Lower leg skin (tissue), 4 donors: ENCODE measurements around the gene NTSR1. TPM values are rescaled to one million over a fixed set of nuclear protein-coding genes. Genes with fewer than 3 reads are reported as not detected.

Experiments
- DNase-seq, 2 donors: peaks; one replicate each; pipeline ENCODE4 v3.0.0-alpha.2; 2019; ENCODE audit warnings: low spot score in 2 of 2
- H3K4me3 ChIP-seq: fragments of 200-600 bp; sonication (generic); 2 replicates; pipeline ENCODE4 v1.5.1; 2017; ENCODE audit warnings: mild to moderate bottlenecking, low read depth; ENCODE audit not compliant: poor library complexity, severe bottlenecking
- CTCF ChIP-seq, 3 donors: fragments of 450-650 bp; IDR thresholded peaks; one replicate each; pipeline ENCODE4 v1.5.1; 2016; ENCODE audit warnings: antibody characterized with exemption in 3 of 3, mild to moderate bottlenecking in 3 of 3, moderate library complexity in 2 of 3
- POLR2A ChIP-seq, 2 donors: fragments of 450-650 bp; IDR thresholded peaks; one replicate each; pipeline ENCODE4 v1.6.1; 2016 to 2017; ENCODE audit warnings: antibody characterized with exemption in 2 of 2, mild to moderate bottlenecking in 1 of 2, moderate library complexity in 1 of 2
- WGBS, 2 donors: methylation state at CpG; one replicate each; pipeline ENCODE4 v1.1.5; 2018; 5-methylcytosine and 5-hydroxymethylcytosine counted together
- intact Hi-C: fragments of 100-400 bp; cut with DNase I; formaldehyde crosslinking; loops from one replicate; pipeline ENCODE4 v1.15.0; 2023; ENCODE audit warnings: low total_unique reads
- total RNA-seq, 4 donors: library from RNA; depleted of rRNA; stranded (reverse); fragments of >200 nt; gene quantifications; one replicate each; pipeline ENCODE4 v1.1.0, GENCODE V29; 2016

NTSR1 gene
- total RNA-seq, 4 donors from 2014 or later = 0.07 to 0.61 (median 0.13) TPM; not detected in 1

GRCh38 chr20:62748311-62748710, 39.7 kb downstream of the NTSR1 start:
- 62 to 91% methylated on average over 2 of the region's 2 CpGs for WGBS, 2 donors
- TF ChIP-seq POLR2A (IDR thresholded peaks at IDR 0.05) (no peak), CTCF (IDR thresholded peaks at IDR 0.05) (no peak)
- intact Hi-C loops = no loop called here
- DNase-seq = no peak
- H3K4me3 ChIP-seq = no peak overlapping the region

GRCh38 chr20:62749851-62750445, 41.3 kb downstream of the NTSR1 start:
- no peak for TF ChIP-seq CTCF (IDR thresholded peaks at IDR 0.05)
- no peak for TF ChIP-seq POLR2A (IDR thresholded peaks at IDR 0.05)
- WGBS, 2 donors = 82 to 88% methylated on average over 27 of the region's 27 CpGs
- DNase-seq = no peak
- intact Hi-C loops = no loop called here
- no peak overlapping the region for H3K4me3 ChIP-seq

- intact Hi-C loops = no loop called here
- 73 to 76% methylated on average over 12 of the region's 14 CpGs for WGBS, 2 donors
- DNase-seq = no peak
- H3K4me3 ChIP-seq = no peak overlapping the region
- no peak for TF ChIP-seq CTCF (IDR thresholded peaks at IDR 0.05)
- TF ChIP-seq POLR2A (IDR thresholded peaks at IDR 0.05) = no peak
These were observed 43.0 kb downstream of the NTSR1 start for GRCh38 chr20:62751551-62752150.

- TF ChIP-seq POLR2A (IDR thresholded peaks at IDR 0.05) = no peak
- no peak for TF ChIP-seq CTCF (IDR thresholded peaks at IDR 0.05)
- intact Hi-C loops = no loop called here
- WGBS, 2 donors = 46 to 54% methylated on average over 16 to 20 of the region's 22 CpGs
These were observed 43.6 kb downstream of the NTSR1 start for GRCh38 chr20:62752181-62752670.

GRCh38 chr20:62752671-62753501, 44.2 kb downstream of the NTSR1 start:
- no peak overlapping the region for H3K4me3 ChIP-seq
- no peak for DNase-seq
- WGBS, 2 donors = 85 to 86% methylated on average over 20 to 29 of the region's 29 CpGs

More at GRCh38 chr20:62752181-62752670, 43.6 kb downstream of the NTSR1 start:
- no peak for DNase-seq
- H3K4me3 ChIP-seq = no peak overlapping the region

More at GRCh38 chr20:62752671-62753501, 44.2 kb downstream of the NTSR1 start:
- intact Hi-C loops = no loop called here
- TF ChIP-seq CTCF (IDR thresholded peaks at IDR 0.05) (no peak), POLR2A (IDR thresholded peaks at IDR 0.05) (no peak)
